IMR-90 (cell line): ENCODE results near the gene ATP2B2. TPM values are rescaled to one million over a fixed set of nuclear protein-coding genes. Genes with fewer than 3 reads are reported as not detected.

Source experiments
- ATAC-seq: fragments of 200-7000 bp; cut with Tn5 transposase; 2 replicates; pipeline ENCODE4 v1.9.1; 2020; ENCODE audit warnings: low read depth, mild to moderate bottlenecking, moderate library complexity
- BruUV-seq: library from RNA; stranded (reverse); fragments of 400-500 nt; replicated peaks from 2 replicates; lab custom pipeline; 2021; lab: Mats Ljungman, UMichigan
- CTCF ChIA-PET: fragments of 300-600 bp; formaldehyde crosslinking; extraction: SDS; loops from one replicate; lab custom pipeline; 2021; ENCODE audit warnings: antibody characterized with exemption; lab: Yijun Ruan, JAX
- POLR2A ChIA-PET: fragments of 300-600 bp; sonication (Branson Sonifier 250); formaldehyde crosslinking; loops from one replicate; lab custom pipeline; 2022; ENCODE audit warnings: antibody characterized with exemption; ENCODE audit not compliant: unreplicated experiment; lab: Charles Lee
- DNase-seq: peaks from one replicate; pipeline ENCODE4 v3.0.0; 2013
- H2AFZ ChIP-seq: replicated peaks from 2 replicates; pipeline ENCODE3; 2013; ENCODE audit warnings: low read length, mild to moderate bottlenecking; ENCODE audit not compliant: poor library complexity
- H2AK5ac ChIP-seq: 2 replicates; pipeline ENCODE4 v1.6.1; 2013; ENCODE audit warnings: low read depth, low read length, inconsistent platforms
- H2AK9ac ChIP-seq: replicated peaks from 2 replicates; pipeline ENCODE3; 2013; ENCODE audit warnings: mild to moderate bottlenecking, low read depth, low read length, moderate library complexity; ENCODE audit not compliant: poor library complexity
- H2BK120ac ChIP-seq: 2 replicates; pipeline ENCODE4 v1.6.1; 2013; ENCODE audit warnings: low read depth, low read length, inconsistent platforms
- H2BK15ac ChIP-seq: 3 replicates; pipeline ENCODE4 v1.6.1; 2013; ENCODE audit warnings: low read depth, low read length, inconsistent platforms
- H2BK20ac ChIP-seq: 2 replicates; pipeline ENCODE4 v1.6.1; 2013; ENCODE audit warnings: low read depth, mild to moderate bottlenecking, inconsistent platforms, low read length, moderate library complexity
- H2BK5ac ChIP-seq: 2 replicates; pipeline ENCODE4 v1.6.1; 2013; ENCODE audit warnings: mild to moderate bottlenecking, low read depth, low read length, inconsistent platforms; ENCODE audit not compliant: poor library complexity, severe bottlenecking
- H3K14ac ChIP-seq: replicated peaks from 2 replicates; pipeline ENCODE4 v1.6.1; 2013; ENCODE audit warnings: low read depth, low read length, inconsistent platforms
- H3K18ac ChIP-seq: 2 replicates; pipeline ENCODE4 v1.6.1; 2013; ENCODE audit warnings: low read depth, low read length, control low read depth
- H3K23ac ChIP-seq: 2 replicates; pipeline ENCODE4 v1.6.1; 2013; ENCODE audit warnings: low read depth, low read length, inconsistent platforms
- H3K27ac ChIP-seq: 2 replicates; pipeline ENCODE4 v1.5.1; 2013; ENCODE audit warnings: mild to moderate bottlenecking, control low read depth, low read length; ENCODE audit not compliant: insufficient read depth
- H3K27me3 ChIP-seq: 2 replicates; pipeline ENCODE4 v1.6.1; 2013; ENCODE audit warnings: low read length; ENCODE audit not compliant: control insufficient read depth, insufficient read depth
- H3K36me3 ChIP-seq: 2 replicates; pipeline ENCODE4 v1.6.1; 2013; ENCODE audit warnings: low read length, mixed read lengths; ENCODE audit not compliant: control insufficient read depth, insufficient read depth
- H3K4ac ChIP-seq: 2 replicates; pipeline ENCODE4 v1.6.1; 2013; ENCODE audit warnings: low read depth, low read length, inconsistent platforms
- H3K4me1 ChIP-seq: 2 replicates; pipeline ENCODE4 v1.6.1; 2013; ENCODE audit warnings: low read length, mixed read lengths; ENCODE audit not compliant: control insufficient read depth, insufficient read depth
- H3K4me2 ChIP-seq: 2 replicates; pipeline ENCODE4 v1.6.1; 2013; ENCODE audit warnings: low read depth, mild to moderate bottlenecking, control low read depth, low read length, moderate library complexity
- H3K4me3 ChIP-seq: 2 replicates; pipeline ENCODE4 v1.5.1; 2013; ENCODE audit warnings: low read depth, mild to moderate bottlenecking, control low read depth, low read length, moderate library complexity; ENCODE audit not compliant: insufficient read depth
- H3K56ac ChIP-seq: 2 replicates; pipeline ENCODE4 v1.6.1; 2013; ENCODE audit warnings: low read length, inconsistent platforms; ENCODE audit not compliant: insufficient read depth; ENCODE audit errors: extremely low read depth
- H3K79me1 ChIP-seq, 2 experiments: 2 replicates each; pipeline ENCODE4 v1.6.1; 2013; ENCODE audit warnings: low read length in 2 of 2, inconsistent platforms in 1 of 2, low read depth in 1 of 2
- H3K9ac ChIP-seq: 2 replicates; pipeline ENCODE4 v1.6.1; 2013; ENCODE audit warnings: low read depth, low read length, control low read depth
- H3K9me1 ChIP-seq: 2 replicates; pipeline ENCODE4 v1.6.1; 2013; ENCODE audit warnings: low read length, inconsistent platforms; ENCODE audit not compliant: insufficient read depth
- H3K9me3 ChIP-seq: 2 replicates; pipeline ENCODE4 v1.6.1; 2013; ENCODE audit warnings: low read length; ENCODE audit not compliant: control insufficient read depth, insufficient read depth
- H4K20me1 ChIP-seq: 2 replicates; pipeline ENCODE4 v1.6.1; 2013; ENCODE audit warnings: low read length, inconsistent platforms; ENCODE audit not compliant: insufficient read depth
- H4K5ac ChIP-seq: 2 replicates; pipeline ENCODE4 v1.6.1; 2013; ENCODE audit warnings: mild to moderate bottlenecking, low read depth, low read length, control low read depth
- H4K8ac ChIP-seq, 2 experiments: 2 replicates each; pipeline ENCODE4 v1.6.1; 2013; ENCODE audit warnings: low read depth in 2 of 2, low read length in 2 of 2, control low read depth in 1 of 2, inconsistent platforms in 1 of 2
- H4K91ac ChIP-seq: 2 replicates; pipeline ENCODE4 v1.6.1; 2013; ENCODE audit warnings: low read depth, low read length, inconsistent platforms; ENCODE audit not compliant: insufficient read depth
- CEBPB ChIP-seq: IDR thresholded peaks from 2 replicates; pipeline ENCODE4 v1.6.1; 2012; ENCODE audit warnings: low read depth, low read length, improper control_type of control experiment
- CHD1 ChIP-seq: IDR thresholded peaks from 2 replicates; pipeline ENCODE4 v1.6.1; 2012; ENCODE audit warnings: low read depth, low read length, improper control_type of control experiment
- CTCF ChIP-seq: conservative IDR thresholded peaks from 2 replicates; pipeline ENCODE4 v1.5.1; 2012; ENCODE audit warnings: mild to moderate bottlenecking, low read depth, low read length, improper control_type of control experiment
- MAZ ChIP-seq: IDR thresholded peaks from 2 replicates; pipeline ENCODE4 v1.6.1; 2012; ENCODE audit warnings: low read depth, mild to moderate bottlenecking, low read length, improper control_type of control experiment, moderate library complexity, borderline replicate concordance
- NFE2L2 ChIP-seq: fragments of 150-350 bp; IDR thresholded peaks from 2 replicates; pipeline ENCODE4 v1.6.1; 2016; ENCODE audit warnings: low read depth, mild to moderate bottlenecking, low read length
- RCOR1 ChIP-seq: IDR thresholded peaks from 2 replicates; pipeline ENCODE4 v1.6.1; 2012; ENCODE audit warnings: mild to moderate bottlenecking, low read length, improper control_type of control experiment; ENCODE audit not compliant: insufficient replicate concordance
- RFX5 ChIP-seq: IDR thresholded peaks from 2 replicates; pipeline ENCODE4 v1.8.0; 2012; ENCODE audit warnings: low read depth, mild to moderate bottlenecking, low read length, moderate library complexity
- SMC3 ChIP-seq: fragments of 150-350 bp; IDR thresholded peaks from 2 replicates; pipeline ENCODE4 v1.6.1; 2016; ENCODE audit warnings: low read depth, mild to moderate bottlenecking, antibody characterized with exemption, low read length, moderate library complexity
- WGBS, 2 experiments: methylation state at CpG; one replicate each; pipeline versions ENCODE4 v1.1.5 to v1.1.7; 2013; ENCODE audit warnings: missing lambda C conversion rate in 2 of 2; ENCODE audit not compliant: insufficient read length in 1 of 2; ENCODE audit errors: extremely low coverage in 2 of 2; 5-methylcytosine and 5-hydroxymethylcytosine counted together
- dilution Hi-C: fragments of 300-500 bp; cut with HindIII; formaldehyde crosslinking; loops from one replicate; pipeline ENCODE4 v1.14.3; 2018; ENCODE audit warnings: low sequenced_read_pairs; ENCODE audit not compliant: unreplicated experiment
- in situ Hi-C: fragments of 300-500 bp; cut with MboI; formaldehyde crosslinking; loops from 3 replicates; pipeline ENCODE4 v1.14.3; 2019; ENCODE audit warnings: low sequenced_read_pairs, inconsistent platforms, mixed read lengths
- intact Hi-C: fragments of 100-400 bp; cut with micrococcal nuclease; formaldehyde crosslinking; loops from 2 replicates; pipeline ENCODE4 v1.10.0; 2022
- polyA plus RNA-seq, 3 experiments: library from polyadenylated mRNA; depleted of rRNA; stranded (reverse); fragments of >200 nt; gene quantifications; 2 replicates each; pipeline ENCODE4 v1.2.3, GENCODE V29; 2012; ENCODE audit warnings: low replicate concordance in 1 of 3
- total RNA-seq: library from RNA; depleted of rRNA; stranded (reverse); fragments of >200 nt; gene quantifications from 2 replicates; pipeline ENCODE4 v1.2.3, GENCODE V29; 2012

The ATP2B2 gene
- total and polyA plus RNA-seq, 2 of the 4 experiments (the other 2 are of a cell fraction): under 0.01 to 0.02 TPM

- H3K4me2 ChIP-seq: no peak overlapping the region
- H3K56ac ChIP-seq: no peak overlapping the region
- H3K9me1 ChIP-seq: no peaks in the 10 kb centered on the region
- no peak overlapping the region for H2BK120ac ChIP-seq
- H2AK9ac ChIP-seq: no peak overlapping the region
- intact Hi-C loops: no loop called here
- H4K5ac ChIP-seq: no peak overlapping the region
- ATAC-seq: no peak
- H3K18ac ChIP-seq: no peak overlapping the region
- no peak overlapping the region for H3K9ac ChIP-seq
- CTCF ChIA-PET: no interaction called here
- 95% methylated on average over 7 of the region's 12 CpGs; no CpG with 5 or more reads in 1 of the 2 experiments for WGBS, 2 experiments
- peaks cover 15% of the 10 kb centered on the region for H3K36me3 ChIP-seq
- in situ Hi-C loops: no loop called here
- POLR2A ChIA-PET: no interaction called here
- H2BK15ac ChIP-seq: no peak overlapping the region
- H3K9me3 ChIP-seq: no peaks in the 10 kb centered on the region
- BruUV-seq: no TSS peak
- H3K23ac ChIP-seq: no peak overlapping the region
- H3K27me3 ChIP-seq: no peaks in the 10 kb centered on the region
- H3K4me1 ChIP-seq: no peaks in the 10 kb centered on the region
- H4K20me1 ChIP-seq: no peaks in the 10 kb centered on the region
- no peak overlapping the region for H4K8ac ChIP-seq
- H3K27ac ChIP-seq: no peak overlapping the region
- no peak overlapping the region for H4K91ac ChIP-seq
- no peaks in the 10 kb centered on the region for H3K79me1 ChIP-seq
- no peak overlapping the region for H3K4ac ChIP-seq
- no peak overlapping the region for H2AFZ ChIP-seq
- H2BK20ac ChIP-seq: no peak overlapping the region
- TF ChIP-seq CHD1 (no peak), NFE2L2 (no peak), MAZ (no peak), SMC3 (no peak), RFX5 (no peak), CTCF (no peak), RCOR1 (no peak), CEBPB (no peak)
- H3K4me3 ChIP-seq: no peak overlapping the region
- H2BK5ac ChIP-seq: no peak overlapping the region
- no peak for DNase-seq
- no peak overlapping the region for H2AK5ac ChIP-seq
- dilution Hi-C loops: no loop called here
- H3K14ac ChIP-seq: no peak overlapping the region
These were observed 211.3 kb downstream of the ATP2B2 start for GRCh38 chr3:10294030-10294586.
